Left ventricle myocardium inferior (tissue), 1 donor: Measurements from ENCODE around the gene MESP2. TPM values are rescaled to one million over a fixed set of nuclear protein-coding genes. Genes with fewer than 3 reads are reported as not detected.

Source experiments
- DNase-seq: peaks from one replicate; pipeline ENCODE4 v3.0.0-alpha.2; 2020
- H3K27ac ChIP-seq: fragments of 200-600 bp; replicated peaks from 2 replicates; pipeline ENCODE4 v1.8.0; 2021
- H3K27me3 ChIP-seq: fragments of 200-600 bp; 2 replicates; pipeline ENCODE4 v1.8.0; 2021; ENCODE audit warnings: low read depth
- H3K36me3 ChIP-seq: fragments of 200-600 bp; 2 replicates; pipeline ENCODE4 v1.8.0; 2021
- H3K4me1 ChIP-seq: fragments of 200-600 bp; 2 replicates; pipeline ENCODE4 v1.8.0; 2021
- H3K4me3 ChIP-seq: fragments of 200-600 bp; 2 replicates; pipeline ENCODE4 v1.8.0; 2021; ENCODE audit warnings: mild to moderate bottlenecking, moderate library complexity
- H3K9me3 ChIP-seq: fragments of 200-600 bp; replicated peaks from 2 replicates; pipeline ENCODE4 v1.8.0; 2021
- CTCF ChIP-seq: fragments of 200-600 bp; IDR thresholded peaks from 2 replicates; pipeline ENCODE4 v1.8.0; 2021; ENCODE audit warnings: antibody characterized with exemption, mild to moderate bottlenecking, borderline replicate concordance
- intact Hi-C: fragments of 100-400 bp; cut with micrococcal nuclease; formaldehyde crosslinking; loops from one replicate; pipeline ENCODE4 v1.11.0; 2022
- total RNA-seq: library from RNA; stranded (reverse); fragmentation: NEBNext Ultra II Directional; extraction: Animal tissue kit (Norgen Biotek cat#: 25700); gene quantifications from one replicate; pipeline ENCODE4 v1.2.1, GENCODE V29; 2021
- donor health status: DM: no; HTN: yes; CAD: no; lungs with severe emphysema.

The MESP2 gene
- total RNA-seq, 1 donor from 2014 or later = 0.27 TPM

DNA sequence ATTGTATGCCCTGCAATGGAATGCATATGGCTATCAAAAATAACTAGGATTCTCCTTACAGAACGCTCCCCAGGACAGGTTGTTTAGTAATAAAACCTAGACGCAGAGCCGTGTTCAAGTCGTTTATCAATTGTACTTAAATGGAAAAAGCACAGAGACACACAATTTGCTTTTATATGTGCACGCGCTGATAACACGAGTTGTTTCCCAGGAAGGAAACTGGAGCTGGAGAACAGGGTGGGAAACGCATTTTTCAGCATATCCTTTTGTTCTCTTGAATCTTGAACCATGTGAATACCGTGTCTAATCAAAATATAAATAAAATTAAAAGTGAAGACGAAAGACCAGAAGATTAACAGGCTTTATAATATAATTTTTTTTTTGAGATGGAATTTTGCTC is 42.2 kb downstream of the MESP2 start:
- Histone ChIP-seq H3K4me3 (no peak overlapping the region), H3K27ac (no peak overlapping the region), H3K27me3 (peaks cover 74% of the 10 kb centered on the region), H3K4me1 (peaks cover 21% of the 10 kb centered on the region), H3K9me3 (peaks cover 7% of the 10 kb centered on the region), H3K36me3 (no peaks in the 10 kb centered on the region)
- intact Hi-C loops = no loop called here
- TF ChIP-seq CTCF = no peak
- no peak for DNase-seq

GRCh38 chr15:89820666-89821611 is 44.8 kb downstream of the MESP2 start:
- Histone ChIP-seq H3K27me3 (peaks cover 47% of the 10 kb centered on the region), H3K27ac (no peak overlapping the region), H3K4me1 (no peaks in the 10 kb centered on the region), H3K36me3 (no peaks in the 10 kb centered on the region), H3K4me3 (no peak overlapping the region), H3K9me3 (peaks cover under 1% of the 10 kb centered on the region)
- no peak for TF ChIP-seq CTCF
- no peak for DNase-seq
- intact Hi-C loops = no loop called here

DNA sequence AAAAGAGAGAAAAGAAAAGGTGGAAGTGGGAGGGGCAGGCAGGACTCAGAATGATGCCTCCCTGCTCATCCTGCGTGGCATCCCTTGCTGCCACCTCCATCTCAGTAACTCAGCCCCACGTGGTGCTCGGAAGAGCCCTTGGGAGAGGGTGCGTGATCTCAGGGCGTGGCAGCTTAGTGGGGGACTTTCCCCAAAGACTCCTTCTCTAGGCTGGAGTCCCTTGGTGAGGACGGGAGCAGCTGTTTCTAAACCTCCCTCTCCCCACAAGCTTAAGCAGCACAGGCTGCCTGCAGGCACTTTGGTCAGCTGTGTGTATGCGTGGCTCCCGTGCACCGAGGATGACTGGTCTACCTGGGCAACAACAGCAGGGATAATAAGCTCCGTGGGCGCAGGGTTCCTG is 45.9 kb downstream of the MESP2 start:
- Histone ChIP-seq H3K36me3 (no peaks in the 10 kb centered on the region), H3K27ac (no peak overlapping the region), H3K4me3 (no peak overlapping the region), H3K9me3 (no peaks in the 10 kb centered on the region), H3K4me1 (no peaks in the 10 kb centered on the region), H3K27me3 (peaks cover 36% of the 10 kb centered on the region)
- TF ChIP-seq CTCF = no peak
- intact Hi-C loops = no loop called here
- no peak for DNase-seq

DNA sequence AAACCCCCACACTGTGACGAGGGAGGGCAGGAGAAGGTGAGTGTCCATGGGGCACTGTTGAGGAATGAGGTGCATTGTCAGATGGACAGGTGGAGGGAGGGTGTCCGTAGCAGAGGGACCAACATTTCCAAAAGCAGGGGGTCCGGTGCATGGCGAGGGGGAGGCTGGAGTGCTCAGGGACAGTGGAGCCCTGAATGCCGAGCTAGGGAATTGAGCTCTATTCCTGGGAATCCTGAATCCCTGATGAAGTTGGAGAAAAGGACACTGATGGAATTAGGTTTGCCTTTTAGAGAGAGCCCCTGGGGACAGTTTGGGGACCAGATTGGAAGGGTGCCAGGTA is 46.4 kb downstream of the MESP2 start:
- no peak overlapping the region for H3K27ac ChIP-seq
- peaks cover 31% of the 10 kb centered on the region for H3K27me3 ChIP-seq
- H3K36me3 ChIP-seq = no peaks in the 10 kb centered on the region
- peaks cover 1% of the 10 kb centered on the region for H3K4me1 ChIP-seq
- no peaks in the 10 kb centered on the region for H3K9me3 ChIP-seq
- no peak overlapping the region for H3K4me3 ChIP-seq
- no peak for TF ChIP-seq CTCF
- no peak for DNase-seq
- intact Hi-C loops = no loop called here

DNA sequence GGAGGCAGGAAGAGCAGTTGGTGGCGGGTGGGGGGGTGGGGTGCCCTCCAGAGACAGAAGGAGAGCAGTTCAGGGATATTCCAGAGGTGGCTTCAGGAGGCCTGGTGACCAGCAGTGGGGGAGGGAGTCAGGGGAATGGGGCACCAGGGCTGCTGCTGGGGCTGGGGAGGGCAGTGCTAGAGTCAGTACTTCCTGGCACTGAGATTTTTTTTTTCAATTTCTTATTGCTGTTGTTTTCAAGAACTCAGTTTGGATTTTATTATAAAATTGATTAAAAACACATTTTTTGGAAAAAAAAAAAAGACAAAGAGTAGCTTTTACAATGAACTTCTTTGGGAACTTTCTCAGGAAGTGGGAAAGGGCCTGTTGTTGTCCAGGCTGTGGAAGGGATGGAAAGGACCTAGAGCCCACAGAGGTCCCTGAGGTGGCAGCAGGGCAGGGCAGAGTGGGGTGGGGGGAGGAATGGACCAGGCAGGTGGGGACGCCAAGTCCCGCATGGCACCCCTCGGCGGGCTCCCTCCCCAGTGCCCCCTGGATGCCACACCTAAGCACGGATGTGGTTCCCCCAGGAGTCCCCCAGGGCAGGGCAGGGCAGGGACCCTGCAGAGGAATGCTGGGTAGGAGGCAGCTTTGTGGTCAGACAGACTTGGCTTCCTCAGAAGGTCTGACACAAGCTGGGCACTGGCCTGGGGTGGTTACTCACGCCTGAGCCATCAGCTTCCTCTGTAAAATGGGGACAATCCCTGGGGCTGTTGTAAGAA is 47.0 kb downstream of the MESP2 start:
- H3K9me3 ChIP-seq = no peaks in the 10 kb centered on the region
- H3K4me1 ChIP-seq = peaks cover 7% of the 10 kb centered on the region
- TF ChIP-seq CTCF = no peak
- peaks cover 25% of the 10 kb centered on the region for H3K27me3 ChIP-seq
- no peaks in the 10 kb centered on the region for H3K36me3 ChIP-seq
- no peak for DNase-seq
- no peak overlapping the region for H3K4me3 ChIP-seq
- intact Hi-C loops = no loop called here
- no peak overlapping the region for H3K27ac ChIP-seq
